Nucleus accumbens (tissue), 56 donors: ENCODE data around the gene TRAPPC2B.
A peak's percentile ranks its signal among the peaks of the same experiment; 100 is the strongest.

ENCODE experiments used
- DNase-seq, 56 donors: peaks; one replicate each; lab custom pipeline; 2025; lab: John Stamatoyannopoulos, UW

Gene TRAPPC2B

DNA sequence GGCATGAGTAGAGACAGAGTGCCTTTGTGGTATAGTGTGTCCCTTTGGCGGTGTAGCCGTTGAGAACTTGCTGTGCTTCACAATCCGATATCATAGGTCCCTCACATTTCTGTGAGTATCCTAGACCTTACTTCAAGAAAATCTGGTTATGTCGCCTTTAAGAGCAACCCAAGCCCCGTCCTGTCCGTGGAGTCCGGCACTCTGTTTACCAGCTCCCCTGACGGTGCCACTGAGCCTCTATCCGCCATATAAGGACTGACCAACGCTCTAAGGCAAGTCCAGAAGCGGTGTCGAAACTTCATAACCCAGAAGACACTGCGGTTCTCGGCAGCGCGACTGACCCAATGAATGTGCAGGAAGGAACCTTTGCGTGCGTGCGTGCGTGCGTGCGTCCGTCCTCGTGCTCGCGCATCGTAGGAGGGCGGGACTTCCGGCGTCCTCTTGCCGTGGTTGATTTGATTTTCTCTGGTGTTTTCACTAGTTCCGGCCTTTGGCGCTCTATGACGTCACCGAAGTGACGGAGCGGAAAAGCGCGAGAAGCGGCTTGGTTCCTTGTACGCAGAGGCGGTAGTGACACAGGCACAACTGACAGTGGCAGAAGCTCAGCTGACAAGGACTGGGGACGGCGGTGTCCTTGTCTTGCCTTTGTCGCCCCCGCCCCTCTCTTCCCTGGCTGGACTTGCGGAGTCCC, at the start of gene TRAPPC2B, which contains the start of gene ZNF547:
TSS of gene TRAPPC2B (plus strand) at position 555 of the 691 bp plus-strand sequence. CDS start 1,283 bp downstream, outside the sequence.
TSS of gene ZNF547 (plus strand) at position 555 of the 691 bp plus-strand sequence. CDS start 5,005 bp downstream, outside the sequence.
- DNase-seq, result peak; percentile 81 to 99 (median 97)

DNA sequence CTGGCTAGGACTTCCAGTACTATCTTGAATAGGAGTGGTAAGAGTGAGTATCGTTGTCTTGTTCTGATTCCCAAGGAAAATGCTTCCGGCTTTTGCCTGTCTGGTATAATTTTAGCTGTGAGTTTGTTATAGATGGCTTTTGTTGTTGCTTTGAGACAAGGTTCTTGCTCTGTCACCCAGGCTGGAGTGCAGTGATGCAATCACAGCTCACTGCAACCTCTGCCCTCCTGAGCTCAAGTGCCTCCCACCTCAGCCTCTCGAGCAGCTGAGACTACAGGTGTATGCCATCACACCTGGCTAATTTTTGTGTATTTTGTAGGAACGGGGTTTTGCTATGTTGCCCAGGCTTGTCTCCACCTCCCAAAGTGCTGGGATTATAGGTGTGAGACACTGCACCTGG, 49.2 kb upstream of the TRAPPC2B start:
- DNase-seq, result no peak

DNA sequence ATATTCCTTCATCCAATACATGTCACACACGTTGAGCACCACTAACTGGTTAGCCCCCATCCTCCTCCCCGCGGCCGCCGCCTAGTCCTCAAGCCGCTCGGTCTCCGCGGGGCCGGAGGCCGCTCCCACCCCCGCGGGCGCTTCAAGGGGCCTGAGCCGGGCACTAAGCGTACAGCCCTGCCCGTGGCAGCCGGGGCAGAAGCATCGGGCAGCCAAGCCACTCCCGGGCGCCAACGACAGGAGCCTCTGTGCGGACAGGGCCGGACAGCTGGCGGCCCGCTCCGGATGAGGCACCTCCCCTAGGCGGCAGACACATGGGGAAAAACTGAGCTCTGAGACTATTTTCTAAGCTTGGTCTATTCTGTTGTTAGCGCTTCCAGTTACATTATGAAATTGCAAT, 45.8 kb upstream of the TRAPPC2B start:
- peak in 4 of 56 donors; percentile 3 to 17 (median 6) for DNase-seq

DNA sequence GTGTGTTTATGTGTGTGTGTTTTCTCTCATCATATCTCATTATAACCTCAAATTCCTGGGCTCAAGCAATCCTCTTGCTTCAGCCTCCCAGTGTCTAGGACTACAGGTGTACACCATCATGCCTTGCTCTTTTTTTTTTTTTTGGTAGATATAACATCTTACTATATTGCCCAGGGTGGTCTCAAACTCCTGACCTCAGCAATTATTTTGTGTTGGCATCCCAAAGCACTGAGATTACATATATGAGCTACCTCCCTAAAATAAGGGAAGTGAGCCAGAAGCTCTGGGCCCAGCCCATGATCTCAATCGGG, 43.5 kb upstream of the TRAPPC2B start:
- no peak for DNase-seq

DNA sequence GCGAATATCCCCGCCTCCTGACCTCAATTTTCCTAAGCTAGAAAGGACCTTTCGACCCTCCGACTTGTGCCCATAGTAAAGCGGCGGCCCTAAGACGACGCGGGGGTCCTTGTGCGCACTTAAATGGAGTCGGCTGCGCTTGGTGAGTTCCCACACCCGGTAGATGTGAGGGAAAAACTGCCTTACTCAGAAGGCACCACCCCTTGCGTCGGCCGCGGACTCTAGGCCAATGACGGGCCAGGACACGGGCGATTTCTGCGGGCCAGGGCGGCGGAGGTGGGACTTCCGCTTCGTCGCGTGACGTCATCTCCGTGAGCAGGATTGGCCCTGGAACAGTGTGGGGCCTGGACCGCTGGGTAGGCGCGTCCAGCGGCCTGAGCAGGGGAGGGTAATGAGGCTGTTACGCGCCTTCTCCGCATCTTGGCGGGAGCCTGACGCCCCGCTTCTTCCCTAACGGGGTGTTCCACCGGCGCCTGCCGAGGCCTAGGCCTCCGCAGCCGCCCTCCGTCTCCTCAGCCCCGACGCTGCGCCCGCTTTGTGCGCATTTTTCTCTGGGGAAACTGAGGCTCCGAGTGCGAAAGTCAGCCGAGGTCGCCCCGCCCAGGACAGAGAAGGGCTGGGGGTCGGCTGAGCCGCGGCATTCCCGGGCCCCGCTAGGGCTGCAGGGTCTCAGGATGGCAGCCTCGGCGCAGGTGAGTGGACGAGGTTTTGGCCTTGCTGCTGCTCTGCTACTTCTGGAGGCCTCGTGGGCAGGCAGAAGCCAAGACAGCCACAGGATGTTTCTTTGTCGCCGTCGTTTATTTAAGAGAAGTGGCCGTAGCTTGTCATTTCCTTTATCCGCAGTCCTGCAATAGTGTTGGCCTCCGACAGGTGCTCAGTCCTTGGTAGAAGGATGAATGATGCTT, 42.9 kb upstream of the TRAPPC2B start, which contains the start of gene ZNF543:
TSS of gene ZNF543 (plus strand) at position 293 of the 905 bp plus-strand sequence. CDS start at position 675, 382 bp downstream.
- DNase-seq, result peak; percentile 35 to 97 (median 92)

DNA sequence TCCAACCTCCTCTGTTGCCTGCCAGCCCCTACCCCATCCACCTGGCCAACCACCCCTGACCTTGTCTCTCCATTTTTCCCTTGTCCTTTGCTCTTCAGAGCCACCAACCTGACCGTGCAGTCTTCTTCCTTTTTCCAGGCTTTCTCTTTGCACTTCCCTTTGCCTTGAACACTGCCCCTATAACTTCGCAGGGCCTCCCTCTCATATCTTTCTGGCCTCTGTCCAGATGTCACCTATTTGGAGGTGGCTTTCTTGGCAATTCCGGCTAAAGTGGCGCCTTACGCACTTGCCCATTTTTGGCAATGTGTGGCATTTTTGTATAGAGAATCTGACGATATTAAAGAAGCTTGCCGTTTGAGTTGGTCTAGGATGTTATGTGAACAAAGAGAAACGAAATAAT, 42.2 kb upstream of the TRAPPC2B start:
- no peak for DNase-seq

DNA sequence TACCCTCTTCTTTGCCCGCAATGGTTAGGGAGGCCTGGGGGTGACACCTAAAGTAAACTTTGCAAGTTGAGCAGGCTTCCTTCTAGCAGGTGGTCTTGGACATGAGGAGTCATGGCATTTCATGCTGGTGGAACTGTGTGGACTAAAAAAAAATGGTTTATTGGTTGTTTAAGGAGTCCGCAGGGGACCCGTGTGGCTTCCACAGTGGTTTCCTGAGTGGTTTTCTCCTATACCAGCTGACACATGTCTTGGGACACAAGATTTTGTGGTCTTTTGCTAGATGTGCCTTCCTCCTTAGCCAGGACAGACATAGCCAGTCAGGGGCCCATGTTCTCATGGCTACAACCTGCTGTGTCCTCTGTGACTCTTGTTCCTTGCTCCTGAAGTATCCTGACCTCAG, 41.6 kb upstream of the TRAPPC2B start:
- no peak for DNase-seq

DNA sequence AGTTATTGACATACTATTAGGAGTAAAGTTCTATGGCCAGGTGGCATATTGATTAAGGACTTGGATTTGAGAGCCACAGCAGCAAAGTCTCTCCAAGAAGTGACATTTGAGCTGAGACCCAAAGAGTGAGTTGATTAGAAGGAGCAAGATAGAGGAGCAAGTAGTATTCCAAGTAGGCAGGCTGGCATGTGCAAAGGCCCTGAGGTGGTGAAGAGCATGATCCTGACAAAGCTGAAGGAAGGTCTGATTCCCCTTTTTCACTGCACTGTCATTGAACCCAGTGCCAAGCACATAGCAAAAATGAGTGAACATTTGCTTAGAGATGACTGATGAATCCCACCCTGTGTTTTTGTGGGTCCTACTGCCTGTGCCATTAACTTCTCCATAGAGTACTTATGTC, 38.4 kb upstream of the TRAPPC2B start:
- DNase-seq, result no peak

DNA sequence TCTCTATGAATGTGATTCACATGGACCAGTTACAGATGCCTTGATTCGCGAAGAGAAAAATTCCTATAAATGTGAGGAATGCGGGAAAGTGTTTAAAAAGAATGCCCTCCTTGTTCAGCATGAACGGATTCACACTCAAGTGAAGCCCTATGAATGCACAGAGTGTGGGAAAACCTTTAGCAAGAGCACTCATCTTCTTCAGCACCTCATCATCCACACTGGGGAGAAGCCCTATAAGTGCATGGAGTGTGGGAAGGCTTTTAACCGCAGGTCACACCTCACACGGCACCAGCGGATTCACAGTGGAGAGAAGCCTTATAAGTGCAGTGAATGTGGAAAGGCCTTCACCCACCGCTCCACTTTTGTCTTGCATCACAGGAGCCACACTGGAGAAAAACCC, 35.4 kb upstream of the TRAPPC2B start:
- DNase-seq, result no peak

DNA sequence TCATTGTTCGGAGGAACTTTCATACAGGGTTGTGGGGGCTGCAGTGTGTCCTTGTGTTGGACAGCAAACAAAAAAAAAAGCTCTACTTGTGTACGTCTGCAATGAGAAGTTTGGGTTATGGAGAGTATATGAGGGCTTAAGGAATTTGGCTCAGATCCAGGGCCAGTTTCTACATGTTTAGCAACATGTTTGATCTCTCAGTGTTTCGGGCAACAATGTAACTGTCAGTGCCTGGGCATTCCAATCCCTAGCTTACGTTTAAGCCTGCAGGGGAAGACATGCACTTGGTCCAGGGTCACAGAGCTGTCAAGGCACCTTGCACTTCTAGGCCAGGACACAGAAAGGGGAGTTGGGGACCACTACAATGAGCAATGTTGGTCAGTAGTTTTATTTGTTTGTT, 29.2 kb upstream of the TRAPPC2B start:
- DNase-seq, result no peak

DNA sequence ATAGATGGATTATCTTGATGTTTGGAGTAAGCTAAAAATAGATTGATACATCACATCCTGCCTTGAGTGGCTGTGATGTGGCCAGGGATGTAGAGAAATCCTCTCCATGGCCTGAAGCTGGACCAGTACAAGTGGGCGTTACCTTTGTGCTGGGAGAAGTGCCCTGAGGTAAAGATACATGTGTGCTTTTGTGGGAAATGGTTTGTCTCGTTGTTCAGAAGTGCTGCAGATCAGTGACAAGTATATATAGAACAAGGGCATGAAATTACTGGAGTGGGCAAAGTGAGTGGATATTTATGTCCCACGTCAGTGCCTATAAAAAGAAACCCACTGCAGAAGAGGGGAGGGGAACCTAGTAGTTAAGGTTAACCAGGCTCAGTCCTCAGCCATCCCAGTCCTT, 24.5 kb upstream of the TRAPPC2B start:
- no peak for DNase-seq

DNA sequence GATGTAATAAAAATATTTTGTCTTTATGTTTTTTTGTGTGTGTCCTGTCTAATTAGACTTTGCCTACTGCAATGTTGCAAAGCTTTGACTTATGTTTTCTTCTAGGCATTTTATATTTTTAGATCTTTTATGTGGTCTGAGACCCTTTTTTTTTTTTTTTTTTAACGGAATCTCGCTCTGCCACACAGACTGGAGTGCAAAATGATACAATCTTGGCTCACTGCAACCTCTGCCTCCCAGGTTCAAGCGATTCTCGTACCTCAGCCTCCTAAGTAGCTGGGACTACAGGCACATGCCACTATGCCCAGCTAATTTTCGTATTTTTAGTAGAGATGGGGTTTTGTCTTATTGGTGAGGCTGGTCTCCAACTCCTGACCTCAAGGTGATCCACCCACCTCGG, 20.8 kb upstream of the TRAPPC2B start:
- DNase-seq, result no peak

DNA sequence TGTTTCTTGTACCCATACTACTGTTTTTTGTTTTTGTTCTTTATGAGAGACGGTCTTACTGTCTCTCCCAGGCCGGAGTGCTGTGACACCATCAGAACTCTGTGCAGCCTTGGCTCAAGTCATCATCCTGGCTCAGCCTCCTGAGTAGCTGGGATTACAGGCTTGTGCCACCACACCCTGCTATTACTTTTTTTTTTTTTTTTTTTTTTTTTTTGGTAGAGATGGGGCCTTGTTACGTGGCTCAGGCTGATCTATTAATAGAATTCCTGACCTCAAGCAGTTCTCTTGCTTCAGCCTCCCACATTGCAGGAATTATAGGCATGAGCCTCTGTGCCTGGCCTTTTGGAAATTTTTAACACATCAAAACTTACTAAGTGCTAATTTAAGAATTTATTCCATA, 15.2 kb upstream of the TRAPPC2B start:
- no peak for DNase-seq

DNA sequence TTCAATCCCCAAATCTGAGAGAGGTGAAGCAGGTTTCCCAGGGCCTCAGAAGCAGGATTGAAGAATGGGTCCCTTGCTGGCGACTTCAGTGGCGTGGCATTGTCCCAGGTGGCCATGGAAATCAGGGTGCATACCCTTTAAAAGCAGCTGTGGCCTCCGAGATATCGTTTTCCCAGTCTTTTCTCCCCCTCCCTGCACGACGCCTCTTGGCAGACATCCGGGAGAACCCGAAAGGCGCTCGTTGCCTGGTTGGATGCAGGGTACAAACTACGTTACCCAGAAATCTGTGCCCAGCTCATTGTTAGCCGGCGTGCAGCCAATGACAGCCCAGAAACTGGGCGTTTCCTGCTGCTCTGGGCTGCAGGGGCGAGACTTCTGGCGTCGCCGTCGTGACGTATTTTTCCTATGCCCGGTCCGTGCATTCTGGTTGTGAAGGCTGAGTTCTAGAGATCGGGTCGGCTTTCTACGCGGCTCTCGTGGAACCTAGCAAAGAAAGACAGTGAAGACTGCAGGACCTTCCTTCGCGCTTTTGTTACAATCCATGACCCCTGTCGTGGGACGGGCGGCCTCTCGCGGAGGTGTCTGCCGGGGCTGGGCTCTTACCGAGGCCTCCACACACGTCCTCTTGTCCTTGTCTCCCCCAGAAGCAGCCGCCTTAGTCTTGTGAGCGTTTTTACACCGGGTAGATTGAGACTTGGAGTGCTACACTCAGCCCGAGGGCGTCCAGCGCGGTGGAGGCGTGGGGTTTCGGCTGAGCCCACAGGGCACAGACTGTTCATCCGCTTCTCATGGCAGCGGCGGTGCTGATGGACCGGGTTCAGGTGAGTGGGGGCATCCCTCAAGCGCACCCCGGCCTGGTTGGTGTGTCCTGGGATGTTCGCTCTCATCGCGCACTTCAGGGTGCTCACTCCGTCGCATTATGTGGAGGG, 12.2 kb upstream of the TRAPPC2B start, which contains the start of gene ZNF304:
TSS of gene ZNF304 (plus strand) at position 395 of the 929 bp plus-strand sequence. CDS start at position 789, 394 bp downstream.
- DNase-seq, result peak; percentile 48 to 98 (median 93)

DNA sequence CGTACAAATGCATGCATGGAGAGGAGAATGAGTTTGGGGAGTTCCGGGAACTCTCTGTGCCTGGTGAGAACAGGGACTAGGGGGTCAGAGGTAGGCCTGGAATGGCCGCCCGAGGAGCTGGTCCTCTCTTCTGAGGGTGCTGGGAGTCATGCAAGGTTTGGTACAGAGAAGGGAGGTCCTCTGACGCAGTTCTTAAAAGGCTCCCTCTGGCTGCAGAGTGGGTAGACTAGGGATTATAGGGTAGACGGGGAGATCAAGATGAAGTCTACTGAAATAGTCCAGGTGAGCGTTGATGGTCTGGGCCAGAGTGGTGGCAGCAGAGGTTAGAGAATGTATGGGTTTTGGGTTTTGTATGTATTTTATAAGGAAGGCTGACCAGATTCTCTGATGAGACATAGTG, 11.5 kb upstream of the TRAPPC2B start:
- peak in 1 of 56 donors; percentile 11 for DNase-seq

DNA sequence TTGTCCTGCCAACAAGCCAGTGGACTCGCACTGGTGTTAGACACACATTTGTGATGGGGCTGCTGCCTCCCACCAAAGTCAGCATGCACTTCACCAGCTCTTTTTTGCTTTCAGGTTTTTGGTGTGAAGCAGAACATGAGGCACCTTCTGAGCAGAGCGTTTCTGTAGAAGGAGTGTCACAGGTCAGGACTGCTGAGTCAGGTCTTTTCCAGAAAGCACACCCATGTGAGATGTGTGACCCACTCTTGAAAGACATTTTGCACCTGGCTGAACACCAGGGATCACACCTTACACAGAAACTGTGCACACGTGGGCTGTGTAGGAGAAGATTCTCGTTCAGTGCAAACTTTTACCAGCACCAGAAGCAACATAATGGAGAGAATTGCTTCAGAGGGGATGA, 7.4 kb upstream of the TRAPPC2B start:
- no peak for DNase-seq

DNA sequence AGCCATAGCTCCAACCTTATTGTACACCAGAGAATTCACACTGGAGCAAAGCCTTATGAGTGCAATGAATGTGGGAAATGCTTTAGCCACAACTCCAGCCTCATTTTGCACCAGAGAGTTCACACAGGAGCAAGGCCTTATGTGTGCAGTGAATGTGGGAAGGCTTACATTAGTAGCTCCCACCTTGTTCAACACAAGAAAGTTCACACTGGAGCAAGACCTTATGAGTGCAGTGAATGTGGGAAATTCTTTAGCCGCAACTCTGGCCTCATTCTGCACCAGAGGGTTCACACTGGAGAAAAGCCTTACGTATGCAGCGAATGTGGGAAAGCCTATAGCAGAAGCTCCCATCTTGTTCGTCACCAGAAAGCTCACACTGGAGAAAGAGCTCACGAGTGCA, 5.9 kb upstream of the TRAPPC2B start:
- no peak for DNase-seq

DNA sequence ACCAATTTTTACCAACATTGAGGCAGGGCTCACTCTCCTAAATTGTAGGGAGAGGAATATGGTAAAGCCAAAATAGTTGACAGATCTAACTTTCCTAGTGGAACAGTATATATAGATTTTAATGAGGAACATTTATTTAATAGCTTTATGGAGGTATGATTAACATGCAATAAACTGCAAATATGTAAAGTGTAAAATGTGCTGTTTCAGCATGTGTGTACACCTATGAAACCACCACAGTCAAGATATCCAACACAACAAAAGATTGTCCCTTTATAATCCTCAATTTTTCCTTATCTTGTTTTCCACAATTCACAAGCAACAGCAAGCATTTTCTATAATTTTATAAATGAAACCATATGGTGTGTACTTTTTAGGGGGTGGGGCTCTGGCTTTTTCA, 4.1 kb upstream of the TRAPPC2B start:
- DNase-seq, result no peak

DNA sequence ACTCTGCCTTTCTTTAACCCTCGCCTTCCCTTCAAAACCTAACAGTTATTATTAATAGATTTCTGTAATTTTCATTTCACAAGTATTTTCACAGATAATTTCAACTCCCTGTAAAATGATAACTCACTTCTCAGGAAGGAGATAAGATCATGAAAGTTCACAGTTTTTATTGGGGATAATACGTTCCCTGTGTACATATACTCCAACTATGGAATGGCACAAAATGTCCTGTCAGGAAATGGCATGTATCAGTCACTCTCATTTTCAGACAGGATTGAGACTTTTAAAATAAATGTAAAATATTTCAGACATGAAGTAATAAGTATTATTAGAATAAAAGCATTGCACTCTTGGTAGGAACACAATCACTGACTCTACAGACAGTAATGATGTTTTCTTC, 932 bp upstream of the TRAPPC2B start:
- DNase-seq, result no peak

DNA sequence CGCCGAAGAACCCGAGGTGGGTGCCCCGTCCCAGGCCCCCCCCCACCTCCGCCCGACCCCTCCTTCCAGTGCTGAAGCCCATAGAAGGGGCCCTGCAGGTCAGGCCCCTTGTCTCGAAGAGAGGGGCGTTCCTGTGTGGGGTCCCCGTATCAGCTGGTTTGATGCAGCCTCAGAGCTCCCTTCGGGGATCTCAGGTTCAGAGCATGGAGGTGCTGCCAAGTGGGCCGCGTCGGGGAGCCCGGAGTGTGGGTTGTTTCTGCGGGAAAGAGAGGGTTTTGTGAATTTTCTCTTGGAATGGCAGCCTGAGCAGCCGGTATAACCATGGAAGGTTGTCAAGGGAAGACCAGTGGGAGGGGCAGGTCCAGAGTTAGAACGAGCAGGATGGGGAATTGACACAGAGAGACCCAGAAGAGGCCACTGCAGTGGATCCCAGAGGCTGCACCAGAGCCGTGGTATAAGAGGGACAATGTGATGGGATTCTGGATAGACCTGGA, 384 bp downstream of the TRAPPC2B start:
- DNase-seq, result peak in 4 of 56 donors; percentile 33 to 39 (median 36)
